Mononuclear cell (primary cell): Measurements from ENCODE around the gene ZNF580. TPM values are rescaled to one million over a fixed set of nuclear protein-coding genes. Genes with fewer than 3 reads are reported as not detected.

Source experiments
- H3K27me3 ChIP-seq: 2 replicates; pipeline ENCODE4 v1.6.0; 2011; ENCODE audit warnings: low read length, control low read depth; ENCODE audit not compliant: insufficient read depth
- H3K4me1 ChIP-seq: 2 replicates; pipeline ENCODE4 v1.5.1; 2011; ENCODE audit warnings: mild to moderate bottlenecking, low read length, control low read depth; ENCODE audit not compliant: insufficient read depth
- H3K4me3 ChIP-seq: 2 replicates; pipeline ENCODE4 v1.5.1; 2011; ENCODE audit warnings: mild to moderate bottlenecking, low read length, moderate library complexity
- H3K9me3 ChIP-seq: 2 replicates; pipeline ENCODE4 v1.5.1; 2011; ENCODE audit warnings: low read depth, mild to moderate bottlenecking, control low read depth, low read length
- total RNA-seq: library from RNA; depleted of rRNA; stranded (reverse); fragments of >200 nt; gene quantifications from one replicate; pipeline ENCODE4 v1.2.3, GENCODE V29; 2012

ZNF580 gene
- total RNA-seq, 1 donor = 14.4 TPM

DNA sequence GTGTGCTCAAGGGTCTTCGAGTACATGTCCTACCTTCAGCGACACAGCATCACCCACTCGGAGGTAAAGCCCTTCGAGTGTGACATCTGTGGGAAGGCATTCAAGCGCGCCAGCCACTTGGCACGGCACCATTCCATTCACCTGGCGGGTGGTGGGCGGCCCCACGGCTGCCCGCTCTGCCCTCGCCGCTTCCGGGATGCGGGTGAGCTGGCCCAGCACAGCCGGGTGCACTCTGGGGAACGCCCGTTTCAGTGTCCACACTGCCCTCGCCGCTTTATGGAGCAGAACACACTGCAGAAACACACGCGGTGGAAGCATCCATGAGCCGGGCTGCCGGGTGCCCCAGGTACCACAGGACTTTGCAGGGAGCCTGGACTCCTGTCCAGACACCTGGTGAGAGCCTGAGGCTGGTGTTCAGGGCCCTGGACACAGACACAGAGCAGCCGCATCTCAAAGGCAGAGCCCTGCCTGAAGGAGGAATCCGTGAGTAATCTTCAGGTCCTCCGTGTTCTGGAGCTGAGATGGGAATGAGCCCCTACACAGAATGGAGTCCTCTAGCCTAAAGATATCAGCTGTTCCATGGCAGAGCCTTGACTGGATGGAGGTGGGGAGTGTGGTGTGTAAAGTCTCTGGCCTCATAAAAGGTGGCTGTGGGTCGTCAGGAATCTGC lies 4.2 kb downstream of the ZNF580 start:
- Histone ChIP-seq H3K27me3 (no peaks in the 10 kb centered on the region), H3K4me1 (peaks cover 64% of the 10 kb centered on the region), H3K4me3 (no peak overlapping the region)

DNA sequence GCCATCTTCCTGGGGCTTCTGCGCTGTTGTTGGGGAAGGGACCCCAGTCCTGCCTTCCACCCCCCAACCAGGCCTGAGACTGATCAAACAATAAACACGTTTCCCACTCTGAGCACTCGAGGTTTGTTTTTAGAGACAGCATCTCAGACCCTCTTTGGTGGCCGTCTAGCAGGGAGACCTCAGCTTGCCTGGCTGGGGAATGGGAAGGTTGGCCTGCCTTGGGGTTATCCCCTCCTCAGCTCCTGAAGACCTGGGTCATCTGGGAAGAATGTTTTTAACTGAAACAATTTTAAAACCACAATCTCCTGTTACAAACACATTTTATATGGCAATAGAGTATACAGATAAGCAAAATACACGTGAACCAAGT lies 4.7 kb downstream of the ZNF580 start:
- peaks cover 59% of the 10 kb centered on the region for H3K4me1 ChIP-seq
- no peak overlapping the region for H3K4me3 ChIP-seq
- no peaks in the 10 kb centered on the region for H3K9me3 ChIP-seq
- no peaks in the 10 kb centered on the region for H3K27me3 ChIP-seq

More for the DNA sequence above, 4.2 kb downstream of the ZNF580 start:
- H3K9me3 ChIP-seq = no peaks in the 10 kb centered on the region

DNA sequence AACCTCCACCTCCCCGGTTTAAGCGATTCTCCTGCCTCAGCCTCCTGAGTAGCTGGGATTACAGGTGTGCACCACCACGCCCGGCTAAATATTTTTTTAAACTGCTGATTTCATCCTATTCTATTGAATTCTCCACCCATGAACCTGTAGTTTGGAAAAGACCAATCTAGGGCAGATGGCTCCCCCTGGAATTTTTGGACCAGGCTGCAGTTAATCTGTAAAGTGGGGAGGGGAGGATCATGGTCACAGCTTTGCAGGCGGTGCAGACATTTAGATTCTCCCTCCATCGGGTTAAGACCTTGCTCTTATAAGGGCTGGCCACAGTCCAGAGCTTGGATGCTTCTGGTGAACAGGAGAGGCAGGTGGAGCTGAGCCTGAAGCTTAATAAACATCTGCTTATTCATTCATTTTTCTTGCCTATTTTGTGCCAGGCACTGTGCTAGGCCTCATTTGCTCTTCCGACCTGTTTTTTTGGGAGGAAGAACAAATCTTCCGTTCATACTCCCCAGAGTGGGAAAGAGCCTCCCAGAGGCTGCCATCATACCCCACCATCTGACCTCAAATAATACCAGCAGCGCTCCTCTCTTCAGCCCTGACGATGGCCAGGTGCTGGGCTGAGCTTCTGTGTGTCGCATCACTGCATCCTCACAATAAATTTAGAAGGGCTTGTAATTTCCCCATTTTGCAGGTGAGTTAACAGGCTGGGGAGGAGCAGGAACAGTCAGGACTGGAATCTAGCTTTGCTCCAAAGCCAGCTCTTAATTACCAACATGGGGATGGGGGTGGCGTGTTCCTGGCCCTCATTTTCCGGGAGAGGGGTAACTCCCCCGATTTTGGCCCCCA lies 6.3 kb downstream of the ZNF580 start:
- Histone ChIP-seq H3K4me1 (peaks cover 51% of the 10 kb centered on the region), H3K27me3 (no peaks in the 10 kb centered on the region), H3K9me3 (no peaks in the 10 kb centered on the region), H3K4me3 (peak overlapping the region; percentile 52)

GRCh38 chr19:55647732-55648584 lies 7.2 kb downstream of the ZNF580 start, which contains the start of gene CCDC106:
Gene CCDC106, plus strand, starts transcription at chr19:55648212. Its CDS starts 835 bp downstream, at chr19:55649047.
- Histone ChIP-seq H3K4me3 (peak within 1 kb of the TSS; percentile 52), H3K27me3 (no peaks in the 10 kb centered on the region), H3K4me1 (peaks cover 42% of the 10 kb centered on the region), H3K9me3 (no peaks in the 10 kb centered on the region)

GRCh38 chr19:55648585-55649267 lies 7.9 kb downstream of the ZNF580 start:
- H3K4me1 ChIP-seq = peaks cover 43% of the 10 kb centered on the region
- H3K9me3 ChIP-seq = no peaks in the 10 kb centered on the region
- H3K4me3 ChIP-seq = peak overlapping the region; percentile 52
- no peaks in the 10 kb centered on the region for H3K27me3 ChIP-seq

- Histone ChIP-seq H3K4me3 (no peak overlapping the region), H3K27me3 (no peaks in the 10 kb centered on the region), H3K4me1 (peaks cover 35% of the 10 kb centered on the region), H3K9me3 (no peaks in the 10 kb centered on the region)
Observed at GRCh38 chr19:55649268-55650125, 8.7 kb downstream of the ZNF580 start.

GRCh38 chr19:55650126-55650557 lies 9.3 kb downstream of the ZNF580 start:
- Histone ChIP-seq H3K9me3 (no peaks in the 10 kb centered on the region), H3K4me3 (no peak overlapping the region), H3K4me1 (peaks cover 29% of the 10 kb centered on the region), H3K27me3 (no peaks in the 10 kb centered on the region)

DNA sequence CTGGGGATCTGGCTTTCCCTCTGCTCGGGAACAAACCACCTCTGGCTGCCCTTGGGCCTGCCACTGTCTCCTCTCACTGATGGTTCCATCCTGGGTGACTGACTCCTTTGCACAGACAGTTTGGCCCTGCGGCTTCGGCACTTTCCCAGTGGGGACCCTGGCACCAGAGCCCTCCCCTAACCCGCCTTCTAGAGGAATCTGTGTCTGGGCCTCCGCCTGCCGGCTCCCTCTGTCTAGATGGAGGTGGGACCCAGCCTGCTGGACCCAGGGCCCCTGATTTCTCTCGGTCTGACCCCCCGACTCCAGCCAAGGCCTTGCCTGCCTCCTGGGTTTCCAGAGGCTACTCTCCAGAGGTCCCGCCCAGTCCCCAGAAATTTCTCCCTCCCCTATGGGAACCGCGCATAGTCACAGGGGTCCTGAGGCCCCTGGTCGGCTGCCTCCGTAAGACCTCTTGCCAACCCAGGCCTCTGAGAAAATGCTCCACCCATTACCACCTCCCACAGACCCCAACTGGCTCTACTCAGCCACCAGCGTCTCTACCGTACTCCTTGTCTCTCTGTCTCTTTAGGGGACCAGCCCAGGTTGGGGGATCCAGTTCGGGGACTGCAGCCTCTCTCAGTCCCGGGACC lies 9.9 kb downstream of the ZNF580 start:
- Histone ChIP-seq H3K4me1 (peaks cover 32% of the 10 kb centered on the region), H3K9me3 (no peaks in the 10 kb centered on the region), H3K4me3 (no peak overlapping the region), H3K27me3 (no peaks in the 10 kb centered on the region)

DNA sequence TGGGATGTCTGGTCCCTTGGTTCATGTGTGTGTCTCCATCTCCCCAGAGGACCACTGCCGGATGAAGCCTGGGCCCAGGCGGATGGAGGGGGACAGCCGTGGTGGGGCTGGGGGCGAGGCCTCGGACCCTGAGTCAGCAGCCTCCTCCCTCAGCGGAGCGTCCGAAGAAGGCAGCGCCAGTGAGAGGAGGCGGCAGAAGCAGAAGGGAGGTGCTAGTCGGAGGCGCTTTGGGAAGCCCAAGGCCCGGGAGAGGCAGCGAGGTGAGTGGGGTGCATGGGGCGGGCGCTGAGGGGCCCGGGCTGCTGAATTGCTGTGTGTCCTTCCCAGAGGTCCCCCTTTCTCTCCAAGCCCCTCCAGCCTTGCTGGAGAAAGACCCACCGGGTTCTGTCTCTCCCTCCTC lies 10.4 kb downstream of the ZNF580 start:
- Histone ChIP-seq H3K9me3 (no peaks in the 10 kb centered on the region), H3K4me3 (no peak overlapping the region), H3K27me3 (no peaks in the 10 kb centered on the region), H3K4me1 (peaks cover 37% of the 10 kb centered on the region)

GRCh38 chr19:55652311-55653128 lies 11.7 kb downstream of the ZNF580 start:
- peaks cover 42% of the 10 kb centered on the region for H3K4me1 ChIP-seq
- H3K9me3 ChIP-seq = no peaks in the 10 kb centered on the region
- H3K4me3 ChIP-seq = no peak overlapping the region
- H3K27me3 ChIP-seq = no peaks in the 10 kb centered on the region

- Histone ChIP-seq H3K27me3 (no peaks in the 10 kb centered on the region), H3K9me3 (no peaks in the 10 kb centered on the region), H3K4me1 (peaks cover 44% of the 10 kb centered on the region), H3K4me3 (peak overlapping the region; percentile 91)
Observed at GRCh38 chr19:55653651-55654322, 13.0 kb downstream of the ZNF580 start.

DNA sequence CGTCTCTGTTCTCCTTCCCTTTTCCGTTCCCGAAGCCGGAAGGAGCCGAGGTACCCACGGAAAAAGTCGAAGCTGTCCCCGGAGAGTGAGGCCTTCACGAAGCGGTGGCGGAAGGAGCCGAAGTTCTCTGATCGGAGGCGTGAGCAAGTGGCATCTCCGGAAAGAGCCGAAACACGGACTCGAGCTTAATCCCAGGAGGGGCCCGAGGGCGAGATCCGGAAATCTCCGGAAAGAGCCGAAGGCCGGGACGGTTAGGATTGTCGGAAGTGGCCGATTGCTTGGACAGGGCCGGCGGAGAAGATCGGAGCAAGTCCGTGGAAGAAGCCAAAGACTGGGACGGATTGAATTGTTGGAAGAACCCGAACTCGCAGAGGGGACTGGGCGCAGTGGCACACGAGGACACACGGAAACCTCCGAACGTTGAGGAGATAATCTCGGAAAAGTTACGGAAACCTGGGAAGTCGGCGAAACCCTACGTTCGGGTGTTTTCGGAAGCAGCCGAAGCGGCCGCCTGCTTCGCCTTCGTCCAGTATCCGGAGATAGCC lies 13.6 kb downstream of the ZNF580 start:
- Histone ChIP-seq H3K27me3 (no peaks in the 10 kb centered on the region), H3K4me3 (peak overlapping the region; percentile 91), H3K4me1 (peaks cover 44% of the 10 kb centered on the region), H3K9me3 (no peaks in the 10 kb centered on the region)
